Muscle layer of colon (tissue), 2 donors: ENCODE data around the gene PTPRQ.
"Not testable (repeated sequence)": the region's sequence is repeated elsewhere in the genome, so short reads cannot be mapped to it uniquely, and the experiment has no call there.

Experiments used
- H3K27ac ChIP-seq: one replicate; pipeline ENCODE4 v1.7.0; 2013; ENCODE audit warnings: low read depth, mild to moderate bottlenecking, low read length, moderate library complexity
- H3K27me3 ChIP-seq, 2 donors: one replicate each; pipeline ENCODE4 v1.7.0; 2013; ENCODE audit warnings: low read length in 2 of 2, mild to moderate bottlenecking in 2 of 2; ENCODE audit not compliant: insufficient read depth in 2 of 2, control insufficient read depth in 1 of 2
- H3K36me3 ChIP-seq: one replicate; pipeline ENCODE4 v1.7.0; 2013; ENCODE audit warnings: mild to moderate bottlenecking, low read length; ENCODE audit not compliant: insufficient read depth
- H3K4me1 ChIP-seq: one replicate; pipeline ENCODE4 v1.7.0; 2013; ENCODE audit warnings: mild to moderate bottlenecking, low read length; ENCODE audit not compliant: insufficient read depth
- H3K4me3 ChIP-seq, 2 donors: one replicate each; pipeline ENCODE4 v1.7.0; 2013; ENCODE audit warnings: low read length in 2 of 2, low read depth in 1 of 2, mild to moderate bottlenecking in 1 of 2, moderate library complexity in 1 of 2
- H3K9ac ChIP-seq: one replicate; pipeline ENCODE4 v1.7.0; 2013; ENCODE audit warnings: low read length
- H3K9me3 ChIP-seq: one replicate; pipeline ENCODE4 v1.7.0; 2013; ENCODE audit warnings: mild to moderate bottlenecking, low read length
- donor health status: abdominal sarcoma.
- donor health status: Adenocarcinoma of cecum.

The PTPRQ gene

GRCh38 chr12:80662586-80662985 is 218.6 kb downstream of the PTPRQ start:
- Histone ChIP-seq H3K4me3 (no peak overlapping the region), H3K4me1 (no peaks in the 10 kb centered on the region), H3K36me3 (no peaks in the 10 kb centered on the region), H3K9me3 (no peaks in the 10 kb centered on the region), H3K27ac (no peak overlapping the region), H3K27me3 (no peaks in the 10 kb centered on the region), H3K9ac (no peak overlapping the region)

GRCh38 chr12:80670214-80670613 is 226.2 kb downstream of the PTPRQ start:
- Histone ChIP-seq H3K36me3 (no peaks in the 10 kb centered on the region), H3K27me3 (no peaks in the 10 kb centered on the region), H3K4me1 (no peaks in the 10 kb centered on the region), H3K9ac (no peak overlapping the region), H3K9me3 (no peaks in the 10 kb centered on the region), H3K4me3 (no peak overlapping the region), H3K27ac (no peak overlapping the region)

- not testable (repeated sequence) for H3K27ac ChIP-seq, H3K36me3 ChIP-seq, H3K9ac ChIP-seq, H3K4me3 ChIP-seq, H3K4me1 ChIP-seq, H3K9me3 ChIP-seq, H3K27me3 ChIP-seq
These were observed 232.1 kb downstream of the PTPRQ start for GRCh38 chr12:80676042-80676636.

- no peaks in the 10 kb centered on the region for H3K9me3 ChIP-seq
- H3K9ac ChIP-seq = no peak overlapping the region
- no peaks in the 10 kb centered on the region for H3K4me1 ChIP-seq
- H3K4me3 ChIP-seq = no peak overlapping the region
- H3K27me3 ChIP-seq = no peaks in the 10 kb centered on the region
- no peaks in the 10 kb centered on the region for H3K36me3 ChIP-seq
- no peak overlapping the region for H3K27ac ChIP-seq
These were observed 232.8 kb downstream of the PTPRQ start for GRCh38 chr12:80676856-80677255.

- Histone ChIP-seq H3K9ac (no peak overlapping the region), H3K27ac (no peak overlapping the region), H3K9me3 (no peaks in the 10 kb centered on the region), H3K27me3 (no peaks in the 10 kb centered on the region), H3K4me3 (no peak overlapping the region), H3K36me3 (no peaks in the 10 kb centered on the region), H3K4me1 (no peaks in the 10 kb centered on the region)
These were observed 234.0 kb downstream of the PTPRQ start for GRCh38 chr12:80677994-80678393.

GRCh38 chr12:80679346-80680131 is 235.5 kb downstream of the PTPRQ start:
- Histone ChIP-seq H3K36me3 (no peaks in the 10 kb centered on the region), H3K4me1 (no peaks in the 10 kb centered on the region), H3K4me3 (no peak overlapping the region), H3K9me3 (no peaks in the 10 kb centered on the region), H3K27ac (no peak overlapping the region), H3K27me3 (no peaks in the 10 kb centered on the region), H3K9ac (no peak overlapping the region)

- Histone ChIP-seq H3K4me3 (no peak overlapping the region), H3K4me1 (no peaks in the 10 kb centered on the region), H3K9me3 (no peaks in the 10 kb centered on the region), H3K27me3 (no peaks in the 10 kb centered on the region), H3K27ac (no peak overlapping the region), H3K36me3 (no peaks in the 10 kb centered on the region), H3K9ac (no peak overlapping the region)
These were observed 237.3 kb downstream of the PTPRQ start for GRCh38 chr12:80681287-80681686.

GRCh38 chr12:80681786-80682185 is 237.8 kb downstream of the PTPRQ start:
- Histone ChIP-seq H3K9me3 (no peaks in the 10 kb centered on the region), H3K36me3 (no peaks in the 10 kb centered on the region), H3K27ac (no peak overlapping the region), H3K27me3 (no peaks in the 10 kb centered on the region), H3K4me1 (no peaks in the 10 kb centered on the region), H3K9ac (no peak overlapping the region), H3K4me3 (no peak overlapping the region)

- Histone ChIP-seq H3K36me3 (no peaks in the 10 kb centered on the region), H3K27ac (no peak overlapping the region), H3K27me3 (no peaks in the 10 kb centered on the region), H3K4me1 (no peaks in the 10 kb centered on the region), H3K9me3 (no peaks in the 10 kb centered on the region), H3K9ac (no peak overlapping the region), H3K4me3 (no peak overlapping the region)
These were observed 240.1 kb downstream of the PTPRQ start for GRCh38 chr12:80684077-80684495.

- H3K36me3 ChIP-seq = no peaks in the 10 kb centered on the region
- no peaks in the 10 kb centered on the region for H3K4me1 ChIP-seq
- H3K27me3 ChIP-seq = no peaks in the 10 kb centered on the region
- H3K27ac ChIP-seq = no peak overlapping the region
- no peaks in the 10 kb centered on the region for H3K9me3 ChIP-seq
- no peak overlapping the region for H3K4me3 ChIP-seq
- H3K9ac ChIP-seq = no peak overlapping the region
These were observed 246.1 kb downstream of the PTPRQ start for GRCh38 chr12:80690090-80690489.

- no peak overlapping the region for H3K27ac ChIP-seq
- no peaks in the 10 kb centered on the region for H3K9me3 ChIP-seq
These were observed 246.5 kb downstream of the PTPRQ start for GRCh38 chr12:80690513-80690912.

GRCh38 chr12:80692114-80692513 is 248.1 kb downstream of the PTPRQ start:
- H3K4me3 ChIP-seq = no peak overlapping the region
- H3K27me3 ChIP-seq = no peaks in the 10 kb centered on the region
- H3K9me3 ChIP-seq = no peaks in the 10 kb centered on the region
- no peak overlapping the region for H3K9ac ChIP-seq
- no peak overlapping the region for H3K27ac ChIP-seq
- H3K4me1 ChIP-seq = no peaks in the 10 kb centered on the region
- H3K36me3 ChIP-seq = no peaks in the 10 kb centered on the region

More at GRCh38 chr12:80690513-80690912, 246.5 kb downstream of the PTPRQ start:
- Histone ChIP-seq H3K4me1 (no peaks in the 10 kb centered on the region), H3K36me3 (no peaks in the 10 kb centered on the region), H3K9ac (no peak overlapping the region), H3K27me3 (no peaks in the 10 kb centered on the region), H3K4me3 (no peak overlapping the region)
